Peyer's patch (tissue), 4 donors: Measurements from ENCODE around the gene KCNQ1. TPM values are rescaled to one million over a fixed set of nuclear protein-coding genes. Genes with fewer than 3 reads are reported as not detected.

Experiments
- DNase-seq, 3 donors: peaks; one replicate each; pipeline ENCODE4 v3.0.0-alpha.2; 2017 to 2019
- H3K27ac ChIP-seq, 4 donors: fragments of 200-600 bp; sonication (generic); one replicate each; pipeline ENCODE4 v1.5.1; 2016 to 2019
- H3K27me3 ChIP-seq, 2 donors: fragments of 200-600 bp; sonication (generic); one replicate each; pipeline ENCODE4 v1.5.1; 2019
- H3K36me3 ChIP-seq, 3 donors: fragments of 200-600 bp; sonication (generic); one replicate each; pipeline ENCODE4 v1.5.1; 2016 to 2019
- H3K4me1 ChIP-seq, 4 donors: fragments of 200-600 bp; sonication (generic); one replicate each; pipeline ENCODE4 v1.5.1; 2016 to 2019
- H3K4me3 ChIP-seq, 4 donors: fragments of 200-600 bp; sonication (generic); 1 replicate in 3 of 4; 2 replicates in 1 of 4; pipeline ENCODE4 v1.5.1; 2016 to 2019; ENCODE audit warnings: mild to moderate bottlenecking in 1 of 4
- H3K9me3 ChIP-seq, 4 donors: fragments of 200-600 bp; sonication (generic); one replicate each; pipeline ENCODE4 v1.5.1; 2016 to 2019; ENCODE audit warnings: mild to moderate bottlenecking in 1 of 4
- POLR2A ChIP-seq, 2 donors: fragments of 450-650 bp; IDR thresholded peaks; one replicate each; pipeline ENCODE4 v1.5.1; 2017; ENCODE audit warnings: antibody characterized with exemption in 2 of 2, mild to moderate bottlenecking in 2 of 2, moderate library complexity in 2 of 2
- total RNA-seq, 4 donors: library from RNA; depleted of rRNA; stranded (reverse); fragments of >200 nt; gene quantifications; one replicate each; pipeline ENCODE4 v1.1.0, GENCODE V29; 2016
- TF ChIP-seq, protein P1 (sequence below), 6 experiments: fragments of 450-650 bp in 4 of 6; fragments of 200-600 bp in 2 of 6; sonication (generic) in 1 of 6; IDR thresholded peaks; one replicate each; pipeline ENCODE4 v1.5.1; 2017 to 2019; ENCODE audit warnings: antibody characterized with exemption in 6 of 6, mild to moderate bottlenecking in 3 of 6, moderate library complexity in 1 of 6

Gene KCNQ1
- total RNA-seq, 4 donors from 2014 or later, result 50.6 to 66.4 (median 54.2) TPM

- no peaks in the 10 kb centered on the region for H3K9me3 ChIP-seq
- H3K4me1 ChIP-seq, result peaks cover 20 to 53% (median 29%) of the 10 kb centered on the region in 4 donors
- H3K27me3 ChIP-seq, result no peaks in the 10 kb centered on the region
- H3K36me3 ChIP-seq, result no peaks in the 10 kb centered on the region
- H3K27ac ChIP-seq, result peak overlapping the region; percentile 50 to 96 (median 62)
- no peak overlapping the region for H3K4me3 ChIP-seq
- peak; percentile 52 to 75 (median 60) for DNase-seq
- TF ChIP-seq, protein P1, sequence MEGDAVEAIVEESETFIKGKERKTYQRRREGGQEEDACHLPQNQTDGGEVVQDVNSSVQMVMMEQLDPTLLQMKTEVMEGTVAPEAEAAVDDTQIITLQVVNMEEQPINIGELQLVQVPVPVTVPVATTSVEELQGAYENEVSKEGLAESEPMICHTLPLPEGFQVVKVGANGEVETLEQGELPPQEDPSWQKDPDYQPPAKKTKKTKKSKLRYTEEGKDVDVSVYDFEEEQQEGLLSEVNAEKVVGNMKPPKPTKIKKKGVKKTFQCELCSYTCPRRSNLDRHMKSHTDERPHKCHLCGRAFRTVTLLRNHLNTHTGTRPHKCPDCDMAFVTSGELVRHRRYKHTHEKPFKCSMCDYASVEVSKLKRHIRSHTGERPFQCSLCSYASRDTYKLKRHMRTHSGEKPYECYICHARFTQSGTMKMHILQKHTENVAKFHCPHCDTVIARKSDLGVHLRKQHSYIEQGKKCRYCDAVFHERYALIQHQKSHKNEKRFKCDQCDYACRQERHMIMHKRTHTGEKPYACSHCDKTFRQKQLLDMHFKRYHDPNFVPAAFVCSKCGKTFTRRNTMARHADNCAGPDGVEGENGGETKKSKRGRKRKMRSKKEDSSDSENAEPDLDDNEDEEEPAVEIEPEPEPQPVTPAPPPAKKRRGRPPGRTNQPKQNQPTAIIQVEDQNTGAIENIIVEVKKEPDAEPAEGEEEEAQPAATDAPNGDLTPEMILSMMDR (IDR thresholded peaks at IDR 0.05), result peak in 1 of 6 experiments; percentile 13
- TF ChIP-seq POLR2A (IDR thresholded peaks at IDR 0.05), result no peak
These were observed 15.2 kb downstream of the KCNQ1 start for GRCh38 chr11:2459796-2460531.

DNA sequence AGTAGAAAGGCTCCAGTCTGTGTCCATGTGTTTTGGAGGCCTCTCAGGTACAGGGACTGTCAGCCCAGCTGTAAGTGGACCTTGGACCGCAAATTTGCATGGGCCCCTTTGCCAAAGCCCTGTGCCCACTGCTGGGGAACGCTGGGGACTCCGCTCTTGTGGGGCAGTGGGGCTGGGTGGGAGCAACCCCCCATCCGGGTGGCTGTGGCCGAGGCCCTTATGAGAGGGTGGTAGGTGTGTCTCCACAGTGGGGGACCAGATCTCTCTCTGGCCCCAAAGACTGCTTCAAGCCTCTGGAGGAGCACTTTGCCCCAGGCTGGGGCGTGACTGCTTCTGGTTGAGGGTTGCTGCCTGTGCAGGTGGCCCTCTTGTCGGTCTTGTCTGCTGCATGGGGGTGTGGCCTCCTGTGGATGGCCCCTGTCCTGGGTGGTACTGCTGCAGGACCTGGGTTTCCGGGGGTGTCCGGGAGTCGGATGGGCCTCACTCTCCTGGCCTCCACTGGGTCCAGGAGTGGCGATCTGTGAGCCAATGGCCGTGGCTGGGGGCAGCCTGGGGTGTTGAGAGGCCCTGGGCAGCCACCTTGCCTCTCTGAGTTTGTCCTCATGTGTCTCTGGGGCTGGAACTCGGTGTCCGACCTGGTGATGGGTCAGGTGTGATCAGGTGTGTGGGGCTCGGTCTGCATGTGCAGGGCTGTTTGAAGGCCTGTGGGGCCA is 15.9 kb downstream of the KCNQ1 start:
- Histone ChIP-seq H3K36me3 (no peaks in the 10 kb centered on the region), H3K27me3 (no peaks in the 10 kb centered on the region), H3K9me3 (no peaks in the 10 kb centered on the region), H3K4me1 (peaks cover 25 to 61% (median 30%) of the 10 kb centered on the region in 4 donors), H3K4me3 (no peak overlapping the region), H3K27ac (peak overlapping the region in 3 of 4 donors; percentile 57 to 96 (median 68))
- TF ChIP-seq, protein P1 (IDR thresholded peaks at IDR 0.05), result no peak
- peak in 1 of 2 donors; percentile 35 for TF ChIP-seq POLR2A (IDR thresholded peaks at IDR 0.05)
- peak in 2 of 3 donors; percentile 79 to 80 for DNase-seq

GRCh38 chr11:2461253-2461955 is 16.6 kb downstream of the KCNQ1 start:
- no peaks in the 10 kb centered on the region for H3K9me3 ChIP-seq
- H3K27ac ChIP-seq, result peak overlapping the region in 2 of 4 donors; percentile 68 to 96
- DNase-seq, result peak in 1 of 3 donors; percentile 48
- H3K27me3 ChIP-seq, result no peaks in the 10 kb centered on the region
- H3K4me1 ChIP-seq, result peaks cover 26 to 68% (median 36%) of the 10 kb centered on the region in 4 donors
- no peak overlapping the region for H3K4me3 ChIP-seq
- no peaks in the 10 kb centered on the region for H3K36me3 ChIP-seq
- no peak for TF ChIP-seq POLR2A (IDR thresholded peaks at IDR 0.05)
- TF ChIP-seq, protein P1 (IDR thresholded peaks at IDR 0.05), result no peak

DNA sequence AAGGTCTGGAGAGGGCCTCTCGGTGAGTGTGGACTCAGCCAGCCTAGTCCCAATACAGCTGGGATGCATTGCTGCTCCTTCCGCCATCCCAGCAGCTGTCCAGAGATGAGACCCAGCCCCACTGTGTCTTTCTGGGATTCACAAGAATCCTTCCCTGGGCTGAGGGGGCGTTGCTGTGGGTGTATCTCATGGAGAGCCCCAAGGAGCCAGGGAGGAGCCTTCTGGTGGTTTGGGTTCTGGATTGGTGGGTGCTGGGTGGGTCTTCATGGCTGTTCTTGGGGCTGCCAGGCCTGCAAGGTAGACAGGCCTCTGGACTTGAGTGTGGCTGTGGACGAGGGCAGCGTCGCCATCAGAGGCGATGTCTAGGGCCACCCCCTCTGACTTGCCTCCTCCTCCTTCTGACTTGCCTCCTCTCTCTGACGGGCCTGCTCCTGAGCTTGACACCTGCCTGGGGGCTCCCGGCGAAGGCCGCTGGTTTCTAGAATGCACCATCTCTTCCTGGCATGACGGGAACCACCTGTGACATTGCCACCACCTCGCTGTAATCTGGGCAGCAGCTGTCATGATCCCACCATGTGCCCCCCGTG is 17.2 kb downstream of the KCNQ1 start:
- H3K4me3 ChIP-seq, result no peak overlapping the region
- peaks cover 26 to 74% (median 42%) of the 10 kb centered on the region in 4 donors for H3K4me1 ChIP-seq
- peak in 1 of 3 donors; percentile 46 for DNase-seq
- H3K27ac ChIP-seq, result peak overlapping the region in 2 of 4 donors; percentile 74 to 96
- H3K36me3 ChIP-seq, result no peaks in the 10 kb centered on the region
- H3K9me3 ChIP-seq, result no peaks in the 10 kb centered on the region
- TF ChIP-seq, protein P1 (IDR thresholded peaks at IDR 0.05), result no peak
- TF ChIP-seq POLR2A (IDR thresholded peaks at IDR 0.05), result no peak
- no peaks in the 10 kb centered on the region for H3K27me3 ChIP-seq

- no peak for DNase-seq
These were observed 17.8 kb downstream of the KCNQ1 start for GRCh38 chr11:2462543-2462985.

More at GRCh38 chr11:2462543-2462985, 17.8 kb downstream of the KCNQ1 start:
- Histone ChIP-seq H3K4me3 (peak overlapping the region in 1 of 4 donors; percentile 25), H3K4me1 (peaks cover 26 to 75% (median 45%) of the 10 kb centered on the region in 4 donors), H3K27ac (peak overlapping the region in 3 of 4 donors; percentile 74 to 96 (median 78)), H3K27me3 (no peaks in the 10 kb centered on the region), H3K9me3 (no peaks in the 10 kb centered on the region), H3K36me3 (no peaks in the 10 kb centered on the region)
- TF ChIP-seq, protein P1 (IDR thresholded peaks at IDR 0.05), result no peak
- TF ChIP-seq POLR2A (IDR thresholded peaks at IDR 0.05), result no peak
